Stimulated activated naive CD4-positive, alpha-beta T cell (primary cell): ENCODE results near the gene S100PBP.
"Not testable (repeated sequence)": the region's sequence is repeated elsewhere in the genome, so short reads cannot be mapped to it uniquely, and the experiment has no call there.

ENCODE experiments used
- DNase-seq, 6 experiments: peaks; one replicate each; lab custom pipeline; 2025; lab: John Stamatoyannopoulos, UW

Gene S100PBP

GRCh38 chr1:32784817-32785216, 32.6 kb upstream of the S100PBP start:
- no peak for DNase-seq

- DNase-seq: no peak
These were observed 30.6 kb upstream of the S100PBP start for GRCh38 chr1:32786856-32787255.

DNA sequence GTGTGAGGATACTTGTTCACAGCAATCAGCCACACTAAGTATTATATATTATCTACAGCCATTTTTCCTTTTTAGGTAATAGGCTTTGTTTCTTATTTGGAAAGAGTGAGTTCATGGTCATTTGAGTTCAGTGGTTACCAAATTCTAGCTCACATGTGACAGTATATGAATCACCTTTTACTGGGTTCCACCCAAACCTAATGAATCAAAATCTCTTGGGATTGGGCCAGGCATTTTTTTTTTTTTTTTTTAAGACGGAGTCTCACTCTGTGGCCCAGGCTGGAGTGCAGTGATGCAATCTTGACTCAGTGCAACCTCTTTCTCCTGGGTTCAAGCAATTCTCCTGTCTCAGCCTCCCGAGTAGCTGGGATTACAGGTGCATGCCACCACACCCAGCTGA, 28.1 kb upstream of the S100PBP start:
- not testable (repeated sequence) for DNase-seq

- no peak for DNase-seq
These were observed 25.6 kb upstream of the S100PBP start for GRCh38 chr1:32791881-32792280.

DNA sequence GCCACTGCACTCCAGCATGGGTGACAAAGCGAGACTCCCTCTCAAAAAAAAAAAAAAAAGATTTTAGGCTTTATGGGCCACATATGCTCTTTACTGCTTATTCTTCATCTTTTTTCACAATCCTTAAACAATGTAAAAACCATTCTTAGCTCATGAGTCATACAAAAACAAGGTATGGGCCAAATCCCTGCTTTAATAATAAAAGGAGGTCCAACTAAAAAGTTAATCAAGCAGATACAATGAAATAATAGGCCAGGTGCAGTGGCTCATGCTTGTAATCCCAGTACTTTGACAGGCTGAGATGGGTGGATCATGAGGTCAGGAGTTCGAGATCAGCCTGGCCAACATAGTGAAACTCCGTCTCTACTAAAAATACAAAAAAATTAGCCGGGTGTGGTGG, 21.7 kb upstream of the S100PBP start:
- DNase-seq: not testable (repeated sequence)

DNA sequence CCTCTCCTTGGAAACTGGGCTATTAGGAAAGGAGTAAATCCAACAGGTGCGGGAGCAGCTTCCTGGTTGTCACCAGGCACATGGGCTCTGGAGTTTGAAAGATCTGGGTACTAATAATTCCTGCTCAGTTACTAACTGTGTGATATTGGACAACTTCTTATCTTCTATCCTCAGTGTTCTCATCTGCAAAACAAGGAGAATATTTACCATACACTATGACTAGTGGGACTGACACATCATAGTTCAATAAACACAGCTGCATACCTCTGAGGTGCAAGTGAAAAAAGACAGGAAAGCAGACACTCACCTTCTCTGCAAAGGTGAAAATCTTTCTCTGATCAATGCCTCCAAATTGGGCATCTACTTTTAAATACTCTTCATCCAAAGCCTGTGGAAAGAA, 20.0 kb upstream of the S100PBP start:
- DNase-seq: no peak

- DNase-seq: no peak
These were observed 19.3 kb upstream of the S100PBP start for GRCh38 chr1:32798191-32798590.

- peak in 2 of 6 experiments; percentile 7 to 12 for DNase-seq
These were observed 18.6 kb upstream of the S100PBP start for GRCh38 chr1:32798679-32799416.

- peak in 4 of 6 experiments; percentile 7 to 48 (median 28) for DNase-seq
These were observed 16.2 kb upstream of the S100PBP start for GRCh38 chr1:32801096-32801715.

DNA sequence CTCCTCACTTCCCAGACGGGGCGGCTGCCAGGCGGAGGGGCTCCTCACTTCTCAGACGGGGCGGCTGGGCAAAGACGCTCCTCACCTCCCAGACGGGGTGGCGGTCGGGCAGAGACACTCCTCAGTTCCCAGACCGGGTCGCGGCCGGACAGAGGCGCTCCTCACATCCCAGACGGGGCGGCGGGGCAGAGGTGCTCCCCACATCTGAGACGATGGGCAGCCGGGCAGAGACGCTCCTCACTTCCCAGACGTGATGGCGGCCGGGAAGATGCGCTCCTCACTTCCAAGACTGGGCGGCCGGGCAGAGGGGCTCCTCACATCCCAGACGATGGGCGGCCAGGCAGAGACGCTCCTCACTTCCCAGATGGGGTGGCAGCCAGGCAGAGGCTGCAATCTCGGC, 13.0 kb upstream of the S100PBP start:
- not testable (repeated sequence) for DNase-seq

DNA sequence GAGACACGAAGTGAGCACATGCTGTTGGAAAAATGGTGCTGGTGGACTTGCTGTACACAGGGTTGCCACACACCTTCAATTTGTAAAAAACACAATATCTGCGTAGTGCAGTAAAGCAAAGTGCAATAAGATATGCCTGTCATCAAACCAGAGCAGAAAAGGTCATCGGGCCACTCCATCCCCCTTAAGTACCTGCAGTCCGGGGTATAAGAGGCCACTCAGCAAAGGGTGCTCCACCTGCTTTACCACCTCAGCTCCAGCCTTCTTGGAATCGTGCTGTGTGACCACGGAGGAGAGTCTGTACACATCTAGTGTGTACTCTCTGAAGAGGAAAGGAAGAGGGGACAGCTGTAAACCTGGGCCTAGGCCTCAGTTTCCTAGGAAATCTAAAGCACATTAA, 11.2 kb upstream of the S100PBP start:
- DNase-seq: no peak

- DNase-seq: no peak
These were observed 10.4 kb upstream of the S100PBP start for GRCh38 chr1:32806910-32807523.

- no peak for DNase-seq
These were observed 8.9 kb upstream of the S100PBP start for GRCh38 chr1:32808580-32808979.

DNA sequence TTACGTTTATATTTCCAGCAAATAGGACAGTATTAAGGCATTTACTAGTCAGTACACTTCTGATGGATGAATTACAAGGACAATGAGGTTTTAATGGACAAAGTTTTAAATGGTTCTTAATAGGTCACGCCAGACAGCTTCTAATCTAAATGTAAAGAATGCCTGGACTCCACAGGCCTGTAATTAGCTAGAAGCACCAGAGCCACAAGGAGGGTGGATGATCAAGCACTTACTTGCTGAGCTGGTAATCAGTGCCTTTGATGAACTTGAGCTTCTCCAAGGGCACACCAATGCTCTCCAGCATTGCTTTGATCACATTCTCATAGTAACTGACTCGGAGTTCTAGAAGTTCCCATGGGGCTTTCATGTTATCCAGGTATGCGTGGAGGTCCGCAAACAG, 7.1 kb upstream of the S100PBP start:
- DNase-seq: no peak

DNA sequence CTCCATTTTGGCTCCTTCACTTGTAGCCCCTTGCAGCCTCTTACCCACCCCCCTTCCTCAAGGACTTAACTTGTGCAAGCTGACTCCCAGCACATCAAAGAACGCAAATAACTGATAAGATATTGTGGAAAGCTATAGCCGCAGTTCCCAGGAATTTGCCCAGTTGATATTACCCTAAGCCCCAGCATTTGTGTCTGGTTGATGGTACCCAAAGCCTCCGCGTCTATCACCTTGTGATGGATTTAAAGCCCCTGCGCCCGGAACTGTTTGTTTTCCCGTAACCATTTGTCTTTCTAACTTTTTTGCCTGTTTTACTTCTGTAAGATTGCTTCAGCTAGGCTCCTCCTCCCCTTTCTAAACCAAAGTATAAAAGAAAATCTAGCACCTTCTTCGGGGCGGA, 6.2 kb upstream of the S100PBP start:
- DNase-seq: no peak

DNA sequence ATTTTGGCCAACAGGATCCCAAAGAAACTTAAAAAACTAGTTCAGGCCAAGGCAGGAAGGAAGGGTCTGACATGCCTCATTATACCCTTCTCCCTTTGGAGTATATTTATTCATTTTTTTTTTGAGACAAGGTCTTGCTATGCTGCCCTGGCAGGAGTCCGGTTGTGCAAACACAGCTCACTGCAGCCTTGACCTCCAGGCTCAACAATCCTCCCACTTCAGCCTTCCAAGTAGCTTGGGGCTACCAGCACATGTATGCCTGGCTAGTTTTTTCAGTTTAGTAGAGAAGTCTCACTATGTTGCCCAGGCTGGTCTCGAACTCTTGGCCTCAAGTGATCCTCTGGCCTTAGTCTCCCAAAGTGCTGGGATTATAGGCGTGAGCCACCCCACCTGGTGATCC, 5.5 kb upstream of the S100PBP start:
- no peak for DNase-seq

- no peak for DNase-seq
These were observed 3.3 kb upstream of the S100PBP start for GRCh38 chr1:32813941-32814739.

DNA sequence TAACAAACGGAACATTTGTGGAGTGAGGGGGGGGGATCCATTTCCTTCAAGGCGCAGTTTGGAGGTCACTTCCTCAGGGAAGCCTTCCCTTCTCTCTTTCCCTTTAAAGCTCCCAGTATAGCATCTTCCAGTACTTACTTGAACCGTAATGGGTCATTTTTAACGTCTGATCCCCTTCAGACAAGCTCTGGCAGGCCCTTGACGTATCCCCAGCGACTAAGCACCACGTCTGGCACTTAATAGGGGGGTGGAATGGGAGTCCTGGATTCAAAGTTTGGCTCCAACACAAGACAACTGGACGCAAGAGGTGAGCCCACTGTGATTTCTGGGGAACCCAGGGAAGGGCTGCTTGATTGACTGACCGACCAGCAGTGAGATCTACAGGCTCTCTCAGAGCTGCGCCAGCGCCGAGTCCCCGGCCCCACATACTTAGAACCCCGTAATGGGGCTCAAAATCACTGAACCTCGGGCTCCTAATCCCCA, 736 bp upstream of the S100PBP start:
- DNase-seq: no peak

DNA sequence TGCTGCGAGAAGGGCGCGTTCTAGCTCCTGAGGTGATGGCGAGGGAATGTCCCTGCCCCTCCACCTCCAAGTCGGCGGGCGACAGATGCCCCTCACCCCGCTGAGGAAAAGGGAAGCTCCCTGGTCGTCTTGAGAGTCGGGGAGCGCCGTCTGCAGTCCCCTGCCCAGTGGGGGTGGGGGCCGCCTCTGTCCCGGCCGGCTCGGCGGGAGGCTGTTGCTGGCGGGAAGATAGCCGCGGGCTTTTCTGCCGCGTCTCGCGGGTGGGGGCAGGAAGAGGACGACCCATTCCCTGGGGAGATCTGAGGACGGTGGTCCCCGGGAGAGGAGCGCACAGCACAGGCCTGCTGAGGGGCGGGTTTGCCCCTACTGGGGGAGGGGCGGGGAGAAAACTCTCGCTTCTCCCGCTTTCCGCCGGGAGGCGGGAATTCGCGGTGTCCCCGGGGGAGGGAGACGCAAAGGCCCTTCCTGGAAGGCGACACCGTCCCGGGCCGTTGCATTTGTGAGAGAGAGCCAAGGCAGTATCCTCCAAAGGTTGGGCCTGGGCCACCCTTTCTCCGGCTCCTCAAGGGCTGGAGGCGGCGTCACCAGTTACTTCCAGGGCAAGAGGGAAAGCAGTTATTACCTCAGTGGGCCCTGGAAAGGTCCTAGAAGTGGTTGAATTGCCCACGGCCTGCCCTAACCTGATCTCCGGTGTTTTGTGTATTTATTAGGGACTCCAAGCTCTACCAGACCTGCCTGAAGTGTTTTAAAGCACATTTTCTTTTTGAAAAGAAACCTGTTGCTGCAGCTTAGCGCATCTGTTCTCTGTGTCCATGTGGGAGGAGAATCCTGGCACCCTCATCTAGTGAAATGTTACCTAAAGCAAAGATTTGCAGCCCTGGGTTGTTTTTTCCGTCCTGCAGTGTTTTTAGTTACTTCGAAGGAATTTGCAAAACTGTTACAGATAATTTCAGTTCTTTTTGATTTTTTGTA, 648 bp downstream of the S100PBP start:
- peak in 4 of 6 experiments; percentile 33 to 58 (median 39) for DNase-seq

- DNase-seq: peak in 1 of 6 experiments; percentile 14
These were observed 1.5 kb downstream of the S100PBP start for GRCh38 chr1:32818804-32819541.
